NCI-H2227 (cell line): ENCODE data around the gene PHF13.
A peak's percentile ranks its signal among the peaks of the same experiment; 100 is the strongest.

Experiments
- DNase-seq: peaks from one replicate; lab custom pipeline; 2025; ENCODE audit not compliant: unreplicated experiment; lab: John Stamatoyannopoulos, UW

Gene PHF13

DNA sequence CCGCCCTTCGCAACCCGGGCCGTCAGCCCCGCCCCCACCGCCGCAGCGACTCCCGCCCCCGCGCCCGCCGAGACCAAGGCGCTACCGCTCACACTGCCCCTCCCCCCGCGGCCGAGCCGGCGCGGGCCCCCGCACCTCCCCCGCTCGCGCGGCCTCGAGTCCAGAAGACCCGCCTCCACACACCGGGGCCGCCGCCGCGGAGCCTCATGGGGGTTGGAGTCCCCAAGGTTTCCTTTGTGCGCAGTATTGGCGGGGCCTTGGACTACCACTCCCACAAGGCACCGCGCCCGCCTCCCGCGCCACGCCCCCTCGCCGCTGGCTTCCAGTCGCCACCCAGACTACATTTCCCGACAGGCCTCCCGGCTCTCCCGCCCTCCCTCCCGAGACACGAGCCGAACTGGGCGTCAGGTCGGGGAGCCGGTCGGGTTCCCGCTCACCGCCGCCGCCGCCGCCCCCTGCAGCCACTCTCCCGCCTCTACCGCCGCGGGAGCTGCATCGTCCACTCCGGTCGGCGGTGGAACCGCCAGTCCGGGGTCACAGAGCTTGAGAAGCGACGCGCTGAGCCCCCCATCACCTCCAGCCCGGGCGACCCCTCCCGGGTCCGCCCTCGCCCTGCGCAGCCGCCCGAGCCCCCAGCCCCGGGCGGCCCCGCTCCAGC lies at the start of gene PHF13:
TSS of gene PHF13 (plus strand) at position 371 of the 658 bp plus-strand sequence. CDS start 336 bp downstream, outside the sequence.
- peak; percentile 99 for DNase-seq

DNA sequence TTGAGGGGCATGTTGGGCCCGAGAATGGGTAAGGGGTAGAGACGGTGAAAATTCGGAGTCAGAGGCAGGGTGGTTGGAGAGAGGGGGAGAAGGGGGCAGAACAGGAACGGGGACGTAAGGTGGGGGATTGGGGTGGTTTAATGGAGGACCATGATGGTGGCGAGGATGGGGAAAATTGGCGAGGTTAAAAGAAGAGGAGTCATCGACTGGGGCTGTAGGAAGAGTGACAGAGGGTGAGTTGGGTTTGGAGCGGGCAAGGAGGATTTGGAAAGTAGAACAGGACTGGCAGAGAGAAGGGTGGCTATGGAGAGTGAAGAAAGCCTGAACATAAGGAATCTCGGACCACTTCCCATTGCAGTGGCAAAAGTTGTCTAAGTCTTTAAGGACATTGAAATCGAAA lies 44.5 kb upstream of the PHF13 start:
- DNase-seq: no peak

- DNase-seq: no peak
Measured at GRCh38 chr1:6570100-6570499, 43.4 kb upstream of the PHF13 start.

DNA sequence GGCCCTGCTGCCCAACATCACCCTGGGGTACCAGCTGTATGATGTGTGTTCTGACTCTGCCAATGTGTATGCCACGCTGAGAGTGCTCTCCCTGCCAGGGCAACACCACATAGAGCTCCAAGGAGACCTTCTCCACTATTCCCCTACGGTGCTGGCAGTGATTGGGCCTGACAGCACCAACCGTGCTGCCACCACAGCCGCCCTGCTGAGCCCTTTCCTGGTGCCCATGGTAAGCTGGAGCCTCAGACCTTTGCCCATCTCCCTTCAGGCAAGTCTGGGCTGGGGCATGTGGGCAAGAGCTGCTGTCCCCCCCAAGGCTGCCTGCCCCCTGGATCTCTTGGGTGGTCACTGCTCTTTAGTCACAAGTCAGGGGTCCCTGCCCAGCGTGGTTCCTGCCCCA lies 42.5 kb upstream of the PHF13 start:
- no peak for DNase-seq

- no peak for DNase-seq
Measured at GRCh38 chr1:6572653-6573383, 40.7 kb upstream of the PHF13 start.

GRCh38 chr1:6574025-6574620 lies 39.4 kb upstream of the PHF13 start:
- no peak for DNase-seq

DNA sequence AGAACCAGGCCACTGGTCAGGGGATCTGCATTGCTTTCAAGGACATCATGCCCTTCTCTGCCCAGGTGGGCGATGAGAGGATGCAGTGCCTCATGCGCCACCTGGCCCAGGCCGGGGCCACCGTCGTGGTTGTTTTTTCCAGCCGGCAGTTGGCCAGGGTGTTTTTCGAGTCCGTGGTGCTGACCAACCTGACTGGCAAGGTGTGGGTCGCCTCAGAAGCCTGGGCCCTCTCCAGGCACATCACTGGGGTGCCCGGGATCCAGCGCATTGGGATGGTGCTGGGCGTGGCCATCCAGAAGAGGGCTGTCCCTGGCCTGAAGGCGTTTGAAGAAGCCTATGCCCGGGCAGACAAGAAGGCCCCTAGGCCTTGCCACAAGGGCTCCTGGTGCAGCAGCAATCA lies 38.7 kb upstream of the PHF13 start:
- no peak for DNase-seq

DNA sequence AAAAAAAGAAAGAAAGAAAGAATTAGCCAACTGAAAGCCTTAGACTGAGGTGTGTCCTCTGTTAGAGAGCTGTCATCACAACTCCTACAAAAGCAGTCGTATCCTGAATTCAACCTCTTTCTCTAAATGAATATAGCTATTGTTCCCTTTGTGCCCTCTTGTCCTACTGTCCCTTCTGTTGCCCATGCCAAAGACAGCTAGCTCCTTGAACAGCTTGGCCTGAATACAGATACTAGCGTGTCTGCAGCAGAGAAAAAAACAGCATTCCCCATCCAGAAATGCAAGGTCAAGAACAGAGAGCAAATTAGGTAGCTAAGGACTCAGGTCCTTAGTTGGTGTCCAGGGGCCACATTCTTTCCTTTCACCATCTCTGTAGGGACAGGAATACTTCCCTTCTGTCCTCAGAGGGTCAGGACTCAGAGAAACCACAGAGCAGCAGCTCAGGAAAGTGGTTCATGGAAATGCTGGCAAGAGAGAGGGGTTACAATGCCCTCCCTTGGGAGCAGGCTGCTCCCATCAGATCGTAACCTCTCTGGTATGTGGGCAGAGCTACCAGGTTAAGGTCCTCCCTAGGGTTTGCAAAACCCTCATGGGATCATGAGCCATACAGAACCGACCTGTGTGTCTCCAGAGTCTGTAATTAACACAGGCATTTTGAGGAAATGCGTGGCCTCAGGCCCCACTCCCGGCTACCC lies 35.6 kb upstream of the PHF13 start:
- DNase-seq: no peak

DNA sequence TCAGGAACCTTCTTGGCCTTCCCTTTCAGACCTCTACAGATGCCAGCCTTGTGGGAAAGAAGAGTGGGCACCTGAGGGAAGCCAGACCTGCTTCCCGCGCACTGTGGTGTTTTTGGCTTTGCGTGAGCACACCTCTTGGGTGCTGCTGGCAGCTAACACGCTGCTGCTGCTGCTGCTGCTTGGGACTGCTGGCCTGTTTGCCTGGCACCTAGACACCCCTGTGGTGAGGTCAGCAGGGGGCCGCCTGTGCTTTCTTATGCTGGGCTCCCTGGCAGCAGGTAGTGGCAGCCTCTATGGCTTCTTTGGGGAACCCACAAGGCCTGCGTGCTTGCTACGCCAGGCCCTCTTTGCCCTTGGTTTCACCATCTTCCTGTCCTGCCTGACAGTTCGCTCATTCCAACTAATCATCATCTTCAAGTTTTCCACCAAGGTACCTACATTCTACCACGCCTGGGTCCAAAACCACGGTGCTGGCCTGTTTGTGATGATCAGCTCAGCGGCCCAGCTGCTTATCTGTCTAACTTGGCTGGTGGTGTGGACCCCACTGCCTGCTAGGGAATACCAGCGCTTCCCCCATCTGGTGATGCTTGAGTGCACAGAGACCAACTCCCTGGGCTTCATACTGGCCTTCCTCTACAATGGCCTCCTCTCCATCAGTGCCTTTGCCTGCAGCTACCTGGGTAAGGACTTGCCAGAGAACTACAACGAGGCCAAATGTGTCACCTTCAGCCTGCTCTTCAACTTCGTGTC lies 34.7 kb upstream of the PHF13 start:
- no peak for DNase-seq

DNA sequence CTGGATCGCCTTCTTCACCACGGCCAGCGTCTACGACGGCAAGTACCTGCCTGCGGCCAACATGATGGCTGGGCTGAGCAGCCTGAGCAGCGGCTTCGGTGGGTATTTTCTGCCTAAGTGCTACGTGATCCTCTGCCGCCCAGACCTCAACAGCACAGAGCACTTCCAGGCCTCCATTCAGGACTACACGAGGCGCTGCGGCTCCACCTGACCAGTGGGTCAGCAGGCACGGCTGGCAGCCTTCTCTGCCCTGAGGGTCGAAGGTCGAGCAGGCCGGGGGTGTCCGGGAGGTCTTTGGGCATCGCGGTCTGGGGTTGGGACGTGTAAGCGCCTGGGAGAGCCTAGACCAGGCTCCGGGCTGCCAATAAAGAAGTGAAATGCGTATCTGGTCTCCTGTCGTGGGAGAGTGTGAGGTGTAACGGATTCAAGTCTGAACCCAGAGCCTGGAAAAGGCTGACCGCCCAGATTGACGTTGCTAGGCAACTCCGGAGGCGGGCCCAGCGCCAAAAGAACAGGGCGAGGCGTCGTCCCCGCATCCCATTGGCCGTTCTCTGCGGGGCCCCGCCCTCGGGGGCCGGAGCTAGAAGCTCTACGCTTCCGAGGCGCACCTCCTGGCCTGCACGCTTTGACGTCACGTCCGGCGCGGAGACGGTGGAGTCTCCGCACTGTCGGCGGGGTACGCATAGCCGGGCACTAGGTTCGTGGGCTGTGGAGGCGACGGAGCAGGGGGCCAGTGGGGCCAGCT lies 34.0 kb upstream of the PHF13 start, which contains the start of gene ZBTB48:
TSS of gene ZBTB48 (plus strand) at position 621 of the 745 bp plus-strand sequence. CDS start 616 bp downstream, outside the sequence.
- DNase-seq: peak; percentile 99

GRCh38 chr1:6580119-6580592 lies 33.4 kb upstream of the PHF13 start:
- no peak for DNase-seq

GRCh38 chr1:6580593-6581409 lies 32.7 kb upstream of the PHF13 start:
- DNase-seq: no peak

- DNase-seq: peak; percentile 23
Measured at GRCh38 chr1:6581561-6582305, 31.8 kb upstream of the PHF13 start.

GRCh38 chr1:6582370-6582769 lies 31.2 kb upstream of the PHF13 start:
- no peak for DNase-seq

- no peak for DNase-seq
Measured at GRCh38 chr1:6584126-6585080, 29.1 kb upstream of the PHF13 start.

DNA sequence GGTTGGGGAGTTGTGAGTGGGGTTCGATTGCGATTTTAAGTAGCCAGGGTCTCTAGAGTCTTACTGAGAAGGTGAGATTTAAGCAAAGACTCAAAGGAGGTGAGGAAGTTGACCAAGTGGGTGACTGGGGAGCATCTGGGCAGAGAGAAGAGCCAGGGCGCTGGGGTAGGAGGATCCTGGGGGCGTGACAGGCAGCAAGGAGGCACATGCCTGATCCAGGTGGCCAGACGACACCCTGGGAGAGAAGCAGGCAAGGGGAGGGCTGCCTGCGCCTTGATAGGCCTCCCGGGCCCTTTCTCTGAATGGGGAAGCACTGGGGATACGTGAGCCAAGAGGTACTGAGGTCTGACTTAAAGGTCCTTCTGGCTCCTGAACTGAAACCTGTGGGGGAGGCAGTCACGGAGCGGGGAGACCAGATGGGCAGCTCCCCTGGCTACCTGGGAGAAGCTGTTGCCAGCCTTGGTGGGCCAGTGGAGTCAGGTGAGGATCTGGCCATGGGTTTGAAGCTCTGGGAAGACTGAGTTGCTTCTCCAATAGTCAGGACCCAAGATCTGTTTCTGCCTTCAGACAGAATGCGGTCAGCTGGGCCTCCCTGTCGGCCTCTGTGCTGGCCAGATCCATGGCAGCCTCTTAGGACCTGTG lies 28.3 kb upstream of the PHF13 start:
- DNase-seq: no peak

DNA sequence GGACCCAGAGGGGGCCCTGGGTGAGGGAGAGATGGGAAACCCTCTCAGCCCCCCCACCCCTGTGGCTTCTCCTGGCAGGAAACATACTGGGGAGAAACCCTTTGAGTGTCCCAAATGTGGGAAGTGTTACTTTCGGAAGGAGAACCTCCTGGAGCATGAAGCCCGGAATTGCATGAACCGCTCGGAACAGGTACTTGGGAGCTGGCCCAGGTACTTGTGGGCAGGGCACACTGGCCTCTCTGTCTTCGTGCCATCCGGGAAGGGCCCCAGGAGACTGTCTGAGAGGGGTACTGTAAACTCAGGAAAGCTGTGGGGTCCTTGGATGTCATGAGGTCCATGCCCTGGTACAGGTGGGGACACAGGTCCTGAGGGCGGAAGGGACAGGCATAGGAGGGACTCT lies 27.7 kb upstream of the PHF13 start:
- no peak for DNase-seq
